Peyer's patch (tissue), 4 donors: Measurements from ENCODE around the gene ARSG. TPM values are rescaled to one million over a fixed set of nuclear protein-coding genes. Genes with fewer than 3 reads are reported as not detected.

ENCODE experiments used
- DNase-seq, 3 donors: peaks; one replicate each; pipeline ENCODE4 v3.0.0-alpha.2; 2017 to 2019
- H3K27ac ChIP-seq, 4 donors: fragments of 200-600 bp; sonication (generic); one replicate each; pipeline ENCODE4 v1.5.1; 2016 to 2019
- H3K27me3 ChIP-seq, 2 donors: fragments of 200-600 bp; sonication (generic); one replicate each; pipeline ENCODE4 v1.5.1; 2019
- H3K36me3 ChIP-seq, 3 donors: fragments of 200-600 bp; sonication (generic); one replicate each; pipeline ENCODE4 v1.5.1; 2016 to 2019
- H3K4me1 ChIP-seq, 4 donors: fragments of 200-600 bp; sonication (generic); one replicate each; pipeline ENCODE4 v1.5.1; 2016 to 2019
- H3K4me3 ChIP-seq, 4 donors: fragments of 200-600 bp; sonication (generic); 1 replicate in 3 of 4; 2 replicates in 1 of 4; pipeline ENCODE4 v1.5.1; 2016 to 2019; ENCODE audit warnings: mild to moderate bottlenecking in 1 of 4
- H3K9me3 ChIP-seq, 4 donors: fragments of 200-600 bp; sonication (generic); one replicate each; pipeline ENCODE4 v1.5.1; 2016 to 2019; ENCODE audit warnings: mild to moderate bottlenecking in 1 of 4
- POLR2A ChIP-seq, 2 donors: fragments of 450-650 bp; IDR thresholded peaks; one replicate each; pipeline ENCODE4 v1.5.1; 2017; ENCODE audit warnings: antibody characterized with exemption in 2 of 2, mild to moderate bottlenecking in 2 of 2, moderate library complexity in 2 of 2
- total RNA-seq, 4 donors: library from RNA; depleted of rRNA; stranded (reverse); fragments of >200 nt; gene quantifications; one replicate each; pipeline ENCODE4 v1.1.0, GENCODE V29; 2016
- TF ChIP-seq, protein P1 (sequence below), 6 experiments: fragments of 450-650 bp in 4 of 6; fragments of 200-600 bp in 2 of 6; sonication (generic) in 1 of 6; IDR thresholded peaks; one replicate each; pipeline ENCODE4 v1.5.1; 2017 to 2019; ENCODE audit warnings: antibody characterized with exemption in 6 of 6, mild to moderate bottlenecking in 3 of 6, moderate library complexity in 1 of 6

The ARSG gene
- total RNA-seq, 4 donors from 2014 or later: 0.70 to 29.7 (median 2.0) TPM

DNA sequence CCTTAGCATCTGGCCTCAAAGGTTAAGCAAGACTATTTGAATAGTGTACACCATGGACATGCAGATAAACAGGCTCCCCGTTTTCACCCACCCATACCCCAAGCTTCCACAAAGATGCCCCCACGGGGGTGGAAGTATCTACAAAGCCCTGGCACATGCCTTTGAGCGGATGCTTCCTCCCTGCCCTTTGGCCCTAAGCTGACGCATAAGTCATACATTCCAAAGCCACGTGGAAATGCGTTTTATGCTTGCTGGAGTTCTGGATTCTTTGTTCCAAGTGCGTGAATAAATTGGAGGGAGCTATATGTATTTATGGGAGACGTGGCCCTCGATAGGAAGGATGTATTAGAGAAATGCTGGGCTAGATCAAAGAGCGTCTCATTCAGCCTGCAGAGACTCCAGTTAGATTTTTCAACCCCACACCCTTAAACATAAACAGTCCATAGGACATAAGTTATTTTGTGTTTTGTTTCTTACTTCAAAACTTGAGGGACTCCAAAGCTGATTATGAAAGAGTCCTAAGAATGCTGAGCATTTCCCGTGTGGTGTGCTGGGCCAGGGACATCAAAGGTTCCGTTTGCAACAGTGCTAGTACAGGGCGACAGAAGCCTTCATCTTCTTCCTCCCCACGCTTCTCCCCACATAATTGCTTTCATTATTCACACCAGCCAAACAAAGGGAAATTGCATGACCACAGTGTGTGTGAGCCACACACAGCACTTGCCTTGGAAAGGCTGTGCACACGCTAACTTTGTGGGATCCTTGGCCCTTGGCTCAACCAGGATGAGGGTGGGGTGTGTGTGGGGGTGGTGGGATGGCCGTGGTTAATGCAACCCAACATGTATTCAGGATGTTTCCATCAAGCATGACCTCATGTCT lies 92.4 kb downstream of the ARSG start:
- Histone ChIP-seq H3K27me3 (no peaks in the 10 kb centered on the region), H3K27ac (peak overlapping the region in 3 of 4 donors; percentile 28 to 71 (median 39)), H3K9me3 (no peaks in the 10 kb centered on the region), H3K4me1 (peaks cover 0 to 7% (median 0%) of the 10 kb centered on the region in 4 donors), H3K36me3 (no peaks in the 10 kb centered on the region), H3K4me3 (no peak overlapping the region)
- peak in 1 of 3 donors; percentile 69 for DNase-seq
- TF ChIP-seq, protein P1, sequence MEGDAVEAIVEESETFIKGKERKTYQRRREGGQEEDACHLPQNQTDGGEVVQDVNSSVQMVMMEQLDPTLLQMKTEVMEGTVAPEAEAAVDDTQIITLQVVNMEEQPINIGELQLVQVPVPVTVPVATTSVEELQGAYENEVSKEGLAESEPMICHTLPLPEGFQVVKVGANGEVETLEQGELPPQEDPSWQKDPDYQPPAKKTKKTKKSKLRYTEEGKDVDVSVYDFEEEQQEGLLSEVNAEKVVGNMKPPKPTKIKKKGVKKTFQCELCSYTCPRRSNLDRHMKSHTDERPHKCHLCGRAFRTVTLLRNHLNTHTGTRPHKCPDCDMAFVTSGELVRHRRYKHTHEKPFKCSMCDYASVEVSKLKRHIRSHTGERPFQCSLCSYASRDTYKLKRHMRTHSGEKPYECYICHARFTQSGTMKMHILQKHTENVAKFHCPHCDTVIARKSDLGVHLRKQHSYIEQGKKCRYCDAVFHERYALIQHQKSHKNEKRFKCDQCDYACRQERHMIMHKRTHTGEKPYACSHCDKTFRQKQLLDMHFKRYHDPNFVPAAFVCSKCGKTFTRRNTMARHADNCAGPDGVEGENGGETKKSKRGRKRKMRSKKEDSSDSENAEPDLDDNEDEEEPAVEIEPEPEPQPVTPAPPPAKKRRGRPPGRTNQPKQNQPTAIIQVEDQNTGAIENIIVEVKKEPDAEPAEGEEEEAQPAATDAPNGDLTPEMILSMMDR (IDR thresholded peaks at IDR 0.05): no peak
- no peak for TF ChIP-seq POLR2A (IDR thresholded peaks at IDR 0.05)

DNA sequence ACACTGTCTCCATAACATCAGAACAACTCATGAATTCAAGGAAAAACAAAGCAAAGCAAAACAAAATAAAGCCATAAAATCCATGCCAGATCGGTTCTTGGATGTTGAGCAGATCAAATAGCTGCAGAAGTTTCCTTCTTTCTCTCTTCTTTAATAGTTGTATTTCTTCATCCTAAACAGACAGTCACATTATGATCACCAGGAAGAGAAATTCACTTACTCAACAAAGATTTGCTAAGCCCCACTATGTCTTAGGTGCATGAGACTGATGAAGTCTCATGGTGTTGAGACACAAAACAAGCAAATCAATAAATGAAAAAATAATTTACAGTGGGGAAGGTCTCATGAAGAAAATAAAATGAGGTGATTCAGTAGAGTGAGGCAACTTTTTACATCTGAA lies 93.2 kb downstream of the ARSG start:
- Histone ChIP-seq H3K4me3 (no peak overlapping the region), H3K27me3 (no peaks in the 10 kb centered on the region), H3K36me3 (no peaks in the 10 kb centered on the region), H3K4me1 (peaks cover 0 to 7% (median 0%) of the 10 kb centered on the region in 4 donors), H3K9me3 (no peaks in the 10 kb centered on the region), H3K27ac (peak overlapping the region in 2 of 4 donors; percentile 39 to 71)
- TF ChIP-seq POLR2A (IDR thresholded peaks at IDR 0.05): no peak
- TF ChIP-seq, protein P1 (IDR thresholded peaks at IDR 0.05): no peak
- DNase-seq: no peak

DNA sequence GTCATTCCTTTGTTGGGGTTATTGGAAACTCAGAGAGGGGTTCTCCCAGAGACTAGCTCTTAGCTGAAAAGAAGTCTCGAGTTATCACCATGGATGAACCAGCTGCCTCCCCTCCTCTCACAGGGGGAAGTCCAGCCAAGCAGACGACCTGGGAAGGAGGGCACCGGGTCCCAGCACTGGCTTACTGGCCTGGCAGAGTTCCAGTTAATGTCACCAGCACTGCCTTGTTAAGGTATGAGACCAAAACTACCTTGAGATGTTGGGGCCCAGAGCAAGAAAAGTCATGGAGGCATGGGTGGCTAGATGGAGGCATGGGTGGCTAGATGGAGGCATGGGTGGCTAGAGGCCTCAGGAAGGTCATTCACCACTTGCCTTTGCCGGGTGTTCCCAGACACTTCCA lies 93.6 kb downstream of the ARSG start:
- Histone ChIP-seq H3K27me3 (no peaks in the 10 kb centered on the region), H3K4me1 (peaks cover 0 to 7% (median 0%) of the 10 kb centered on the region in 4 donors), H3K36me3 (no peaks in the 10 kb centered on the region), H3K27ac (no peak overlapping the region), H3K9me3 (no peaks in the 10 kb centered on the region), H3K4me3 (no peak overlapping the region)
- no peak for DNase-seq
- TF ChIP-seq POLR2A (IDR thresholded peaks at IDR 0.05): no peak
- TF ChIP-seq, protein P1 (IDR thresholded peaks at IDR 0.05): no peak

DNA sequence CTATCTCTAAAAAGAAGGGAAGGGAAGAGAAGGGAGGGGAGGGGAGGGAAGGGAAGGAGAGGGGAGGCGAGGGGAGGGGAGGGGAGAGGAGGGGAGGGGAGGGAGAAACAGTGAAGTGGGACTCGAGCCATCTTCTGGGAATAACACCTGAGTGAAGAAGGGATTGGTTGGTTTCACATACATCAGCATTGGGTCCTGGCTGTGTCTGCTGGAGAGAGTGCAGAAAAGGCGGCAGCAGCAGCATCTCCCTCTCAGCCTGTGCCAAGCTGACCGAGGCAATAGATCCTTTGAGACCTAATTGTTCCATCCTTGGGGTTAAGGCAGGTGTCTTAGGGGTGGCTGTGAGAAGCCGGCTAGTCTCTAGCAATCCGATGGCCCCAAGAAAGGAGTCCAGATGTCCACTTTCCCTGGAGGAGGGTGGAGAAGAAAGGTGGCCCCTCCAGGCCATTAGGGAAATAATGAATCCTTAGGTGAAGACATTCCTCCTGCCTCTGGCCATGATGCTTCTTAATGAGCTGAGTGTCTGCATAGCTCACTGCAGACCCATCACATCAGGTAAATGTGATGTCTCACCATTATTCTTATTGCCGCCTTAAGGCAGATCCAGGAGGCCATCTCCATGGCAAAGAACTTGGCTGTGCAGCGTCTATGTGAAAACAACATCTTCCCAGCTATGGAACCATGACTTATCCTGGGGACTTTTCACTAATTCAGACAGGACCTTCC lies 94.4 kb downstream of the ARSG start:
- Histone ChIP-seq H3K4me3 (no peak overlapping the region), H3K36me3 (no peaks in the 10 kb centered on the region), H3K27ac (no peak overlapping the region), H3K9me3 (no peaks in the 10 kb centered on the region), H3K27me3 (no peaks in the 10 kb centered on the region), H3K4me1 (peaks cover 0 to 7% (median 0%) of the 10 kb centered on the region in 4 donors)
- TF ChIP-seq, protein P1 (IDR thresholded peaks at IDR 0.05): no peak
- TF ChIP-seq POLR2A (IDR thresholded peaks at IDR 0.05): no peak
- no peak for DNase-seq

DNA sequence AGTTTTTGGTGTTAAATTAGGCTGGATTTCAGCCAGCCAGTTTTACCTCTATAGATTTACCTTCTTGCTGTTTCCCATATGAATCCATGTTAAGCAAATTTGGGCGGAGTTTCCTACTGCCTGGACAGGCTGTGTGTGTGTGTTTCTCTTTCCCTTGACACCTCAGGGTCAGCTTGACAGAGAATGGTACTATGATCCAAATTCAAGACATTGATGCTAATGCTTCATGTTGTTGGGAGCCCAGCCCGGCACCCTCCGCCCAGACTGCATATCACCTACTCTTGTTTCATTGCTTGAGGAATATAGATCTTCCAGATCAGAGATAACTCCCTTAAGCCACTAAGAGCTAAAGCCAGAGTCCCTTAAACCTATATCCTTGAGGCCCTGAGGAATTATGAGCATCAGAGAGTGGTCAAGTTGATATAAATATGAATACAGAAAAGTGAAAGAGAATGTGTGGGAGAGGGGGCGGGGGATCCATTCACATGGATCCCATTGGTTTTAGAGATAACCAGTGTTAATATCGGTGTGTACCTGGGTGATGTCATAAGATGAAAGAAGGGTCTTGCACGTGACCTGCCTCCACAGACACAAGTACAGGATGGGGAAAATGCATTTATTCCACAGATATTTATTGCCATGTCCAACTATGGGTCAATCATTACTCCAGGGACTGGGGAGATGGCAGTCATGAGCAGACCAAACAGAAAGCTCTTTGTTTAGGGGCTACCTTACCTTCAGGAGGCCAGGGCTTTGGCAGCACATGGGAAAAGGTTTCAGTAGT lies 96.3 kb downstream of the ARSG start:
- Histone ChIP-seq H3K36me3 (no peaks in the 10 kb centered on the region), H3K4me3 (no peak overlapping the region), H3K9me3 (no peaks in the 10 kb centered on the region), H3K27ac (no peak overlapping the region), H3K4me1 (peaks cover 0 to 7% (median 0%) of the 10 kb centered on the region in 4 donors), H3K27me3 (no peaks in the 10 kb centered on the region)
- TF ChIP-seq POLR2A (IDR thresholded peaks at IDR 0.05): no peak
- TF ChIP-seq, protein P1 (IDR thresholded peaks at IDR 0.05): no peak
- no peak for DNase-seq
